Body of pancreas (tissue), 4 donors: ENCODE results near the gene ADSS1. TPM values are rescaled to one million over a fixed set of nuclear protein-coding genes. Genes with fewer than 3 reads are reported as not detected.

Experiments
- ATAC-seq: fragments of 150-250 bp; one replicate; pipeline ENCODE4 v1.9.1; 2016
- DNase-seq, 4 donors: peaks; one replicate each; pipeline ENCODE4 v3.0.0-alpha.2; 2019
- H3K27ac ChIP-seq, 4 donors: fragments of 200-600 bp; sonication (generic); 1 replicate in 3 of 4; 2 replicates in 1 of 4; pipeline versions ENCODE4 v1.5.1 to v1.6.1; 2016 to 2019; ENCODE audit warnings: mild to moderate bottlenecking in 1 of 4, mixed read lengths in 1 of 4, moderate library complexity in 1 of 4
- H3K27me3 ChIP-seq, 2 donors: fragments of 200-600 bp; sonication (generic); one replicate each; pipeline ENCODE4 v1.6.0; 2016; ENCODE audit warnings: mild to moderate bottlenecking in 1 of 2
- H3K36me3 ChIP-seq, 2 donors: fragments of 200-600 bp; sonication (generic); replicated peaks in 1 of 2; 2 replicates each; pipeline ENCODE4 v1.5.1; 2016; ENCODE audit warnings: low read depth in 2 of 2; ENCODE audit not compliant: insufficient read depth in 1 of 2
- H3K4me1 ChIP-seq: fragments of 200-600 bp; sonication (generic); one replicate; pipeline ENCODE4 v1.6.0; 2016
- H3K4me3 ChIP-seq, 2 donors: fragments of 200-600 bp; sonication (generic); 1 replicate in 1 of 2; 2 replicates in 1 of 2; pipeline ENCODE4 v1.5.1; 2016 to 2019
- H3K9me3 ChIP-seq, 3 donors: fragments of 200-600 bp; sonication (generic); 1 replicate in 2 of 3; 2 replicates in 1 of 3; pipeline ENCODE4 v1.5.1; 2016
- CTCF ChIP-seq, 7 experiments: fragments of 450-650 bp in 4 of 7; fragments of 200-600 bp in 3 of 7; sonication (generic) in 3 of 7; IDR thresholded peaks; one replicate each; pipeline ENCODE4 v1.5.1; 2016 to 2019; ENCODE audit warnings: antibody characterized with exemption in 7 of 7
- POLR2A ChIP-seq, 3 donors: fragments of 450-650 bp; IDR thresholded peaks; one replicate each; pipeline ENCODE4 v1.6.1; 2016; ENCODE audit warnings: antibody characterized with exemption in 3 of 3, mild to moderate bottlenecking in 2 of 3
- WGBS, 2 donors: methylation state at CpG; one replicate each; pipeline ENCODE4 v1.1.5; 2017; 5-methylcytosine and 5-hydroxymethylcytosine counted together
- intact Hi-C: fragments of 100-400 bp; cut with DNase I; formaldehyde crosslinking; loops from one replicate; pipeline ENCODE4 v1.15.1; 2023
- total RNA-seq, 2 donors: library from RNA; depleted of rRNA; stranded (reverse); fragments of >200 nt; gene quantifications; one replicate each; pipeline ENCODE4 v1.1.0, GENCODE V29; 2016

Gene ADSS1
- total RNA-seq, 2 donors from 2014 or later, result 4.0 to 4.7 TPM

GRCh38 chr14:104729835-104730181 lies 5.8 kb downstream of the ADSS1 start:
- no peaks in the 10 kb centered on the region for H3K27me3 ChIP-seq
- H3K27ac ChIP-seq, result no peak overlapping the region
- WGBS, 2 donors, result 90 to 95% methylated on average over 13 to 16 of the region's 16 CpGs
- H3K4me1 ChIP-seq, result peaks cover 19% of the 10 kb centered on the region
- H3K9me3 ChIP-seq, result no peaks in the 10 kb centered on the region
- no peak for TF ChIP-seq POLR2A (IDR thresholded peaks at IDR 0.05)
- no peak for TF ChIP-seq CTCF (IDR thresholded peaks at IDR 0.05)
- H3K4me3 ChIP-seq, result no peak overlapping the region
- no peak for ATAC-seq
- no peaks in the 10 kb centered on the region for H3K36me3 ChIP-seq
- no peak for DNase-seq
- intact Hi-C loops, result no loop called here

- no peak overlapping the region for H3K4me3 ChIP-seq
- H3K36me3 ChIP-seq, result no peaks in the 10 kb centered on the region
- DNase-seq, result no peak
- intact Hi-C loops, result no loop called here
- no peaks in the 10 kb centered on the region for H3K27me3 ChIP-seq
- no peaks in the 10 kb centered on the region for H3K9me3 ChIP-seq
- H3K4me1 ChIP-seq, result peaks cover 13% of the 10 kb centered on the region
- 85 to 93% methylated on average over 5 of the region's 5 CpGs for WGBS, 2 donors
- TF ChIP-seq CTCF (IDR thresholded peaks at IDR 0.05), result no peak
- TF ChIP-seq POLR2A (IDR thresholded peaks at IDR 0.05), result no peak
- ATAC-seq, result no peak
- H3K27ac ChIP-seq, result no peak overlapping the region
Observed at GRCh38 chr14:104730487-104730886, 6.5 kb downstream of the ADSS1 start.

- no peak for TF ChIP-seq POLR2A (IDR thresholded peaks at IDR 0.05)
- no peak for TF ChIP-seq CTCF (IDR thresholded peaks at IDR 0.05)
- no peak overlapping the region for H3K4me3 ChIP-seq
- no peak for ATAC-seq
- no peaks in the 10 kb centered on the region for H3K36me3 ChIP-seq
- no peaks in the 10 kb centered on the region for H3K27me3 ChIP-seq
- DNase-seq, result no peak
- no peaks in the 10 kb centered on the region for H3K9me3 ChIP-seq
- intact Hi-C loops, result no loop called here
- H3K27ac ChIP-seq, result no peak overlapping the region
- peaks cover 8% of the 10 kb centered on the region for H3K4me1 ChIP-seq
- WGBS, 2 donors, result 89 to 100% methylated on average over 4 to 18 of the region's 18 CpGs
Observed at GRCh38 chr14:104731320-104732294, 7.6 kb downstream of the ADSS1 start.

- intact Hi-C loops, result no loop called here
- Histone ChIP-seq H3K27ac (no peak overlapping the region), H3K4me1 (peaks cover 6% of the 10 kb centered on the region), H3K4me3 (no peak overlapping the region), H3K36me3 (no peaks in the 10 kb centered on the region), H3K27me3 (no peaks in the 10 kb centered on the region), H3K9me3 (no peaks in the 10 kb centered on the region)
- ATAC-seq, result peak; percentile 43
- no peak for TF ChIP-seq CTCF (IDR thresholded peaks at IDR 0.05)
- TF ChIP-seq POLR2A (IDR thresholded peaks at IDR 0.05), result no peak
- 49 to 64% methylated on average over 7 to 14 of the region's 14 CpGs for whole genome bisulfite sequencing, 2 donors
- peak; percentile 45 to 72 (median 54) for DNase-seq
Observed at GRCh38 chr14:104732355-104732804, 8.4 kb downstream of the ADSS1 start.
